Measurements from ENCODE around the gene U2AF1.
"Not testable (repeated sequence)": the region's sequence is repeated elsewhere in the genome, so short reads cannot be mapped to it uniquely, and the experiment has no call there.

- not testable (repeated sequence) for TF ChIP-seq POLR2AphosphoS5, CTCF, POLR2A (IDR thresholded peaks at IDR 0.05)
Measured at GRCh38 chr21:43147999-43148398, 40.6 kb upstream of the U2AF1 start.

Measured in prostate gland (tissue), 2 donors.